ENCODE data around the gene CGRRF1.
A peak's percentile ranks its signal among the peaks of the same experiment; 100 is the strongest.

The CGRRF1 gene

GRCh38 chr14:54509546-54510501 is at the start of gene CGRRF1:
TSS of gene CGRRF1 (plus strand) at chr14:54509906. CDS start at chr14:54509960, 54 bp downstream.
- DNase-seq (ENCODE audit: low read depth), result peak; percentile 88

- no peak for DNase-seq (ENCODE audit: low read depth)
Measured at GRCh38 chr14:54462048-54462447, 47.7 kb upstream of the CGRRF1 start.

- no peak for DNase-seq (ENCODE audit: low read depth)
Measured at GRCh38 chr14:54465654-54466053, 44.1 kb upstream of the CGRRF1 start.

GRCh38 chr14:54467280-54467679 is 42.4 kb upstream of the CGRRF1 start:
- DNase-seq (ENCODE audit: low read depth), result no peak

GRCh38 chr14:54470701-54471100 is 39.0 kb upstream of the CGRRF1 start:
- DNase-seq (ENCODE audit: low read depth), result no peak

GRCh38 chr14:54471641-54472040 is 38.1 kb upstream of the CGRRF1 start:
- no peak for DNase-seq (ENCODE audit: low read depth)

- DNase-seq (ENCODE audit: low read depth), result no peak
Measured at GRCh38 chr14:54472315-54472714, 37.4 kb upstream of the CGRRF1 start.

GRCh38 chr14:54474232-54474793 is 35.4 kb upstream of the CGRRF1 start:
- no peak for DNase-seq (ENCODE audit: low read depth)

GRCh38 chr14:54475187-54475899 is 34.4 kb upstream of the CGRRF1 start:
- no peak for DNase-seq (ENCODE audit: low read depth)

- DNase-seq (ENCODE audit: low read depth), result no peak
Measured at GRCh38 chr14:54475911-54476310, 33.8 kb upstream of the CGRRF1 start.

GRCh38 chr14:54478636-54479215 is 31.0 kb upstream of the CGRRF1 start:
- no peak for DNase-seq (ENCODE audit: low read depth)

- DNase-seq (ENCODE audit: low read depth), result no peak
Measured at GRCh38 chr14:54480830-54481562, 28.7 kb upstream of the CGRRF1 start.

GRCh38 chr14:54481695-54482094 is 28.0 kb upstream of the CGRRF1 start:
- DNase-seq (ENCODE audit: low read depth), result no peak

GRCh38 chr14:54483073-54483745 is 26.5 kb upstream of the CGRRF1 start:
- DNase-seq (ENCODE audit: low read depth), result no peak

GRCh38 chr14:54483846-54484245 is 25.9 kb upstream of the CGRRF1 start:
- no peak for DNase-seq (ENCODE audit: low read depth)

GRCh38 chr14:54486685-54487084 is 23.0 kb upstream of the CGRRF1 start:
- DNase-seq (ENCODE audit: low read depth), result no peak

GRCh38 chr14:54487771-54488170 is 21.9 kb upstream of the CGRRF1 start:
- no peak for DNase-seq (ENCODE audit: low read depth)

GRCh38 chr14:54488318-54488645 is 21.4 kb upstream of the CGRRF1 start:
- no peak for DNase-seq (ENCODE audit: low read depth)

- peak; percentile 59 for DNase-seq (ENCODE audit: low read depth)
Measured at GRCh38 chr14:54488646-54489317, 20.9 kb upstream of the CGRRF1 start, which contains the start of gene GMFB. TSS of gene GMFB (minus strand) at chr14:54488980. CDS start at chr14:54488927, 53 bp downstream.

- DNase-seq (ENCODE audit: low read depth), result no peak
Measured at GRCh38 chr14:54489318-54489683, 20.4 kb upstream of the CGRRF1 start.
